Endothelial cell of umbilical vein (primary cell): ENCODE measurements around the gene STAB2. TPM values are rescaled to one million over a fixed set of nuclear protein-coding genes. Genes with fewer than 3 reads are reported as not detected.

Source experiments
- BruUV-seq: library from RNA; stranded (reverse); fragments of 400-500 nt; replicated peaks from 2 replicates; lab custom pipeline; 2021; lab: Mats Ljungman, UMichigan
- CTCF ChIA-PET: fragments of 300-600, 350-600 bp; sonication (Branson Sonifier 250); formaldehyde crosslinking; loops from one replicate; lab custom pipeline; 2021; ENCODE audit warnings: antibody characterized with exemption, inconsistent platforms; lab: Charles Lee
- POLR2A ChIA-PET: fragments of 300-600, 350-600 bp; sonication (Branson Sonifier 250); formaldehyde crosslinking; loops from one replicate; lab custom pipeline; 2021; ENCODE audit warnings: antibody characterized with exemption, inconsistent platforms; lab: Charles Lee
- DNase-seq: peaks from one replicate; pipeline ENCODE4 v3.0.0-alpha.2; 2011; ENCODE audit warnings: low read depth, low spot score
- FAIRE-seq: peaks from 2 replicates; lab custom pipeline; 2011; peaks lifted over from hg19 to GRCh38; lab: Jason Lieb, UNC
- H2AFZ ChIP-seq: 2 replicates; pipeline ENCODE4 v1.6.0; 2012; ENCODE audit warnings: low read depth, low read length, control low read depth, inconsistent platforms
- H3K27ac ChIP-seq: 2 replicates; pipeline ENCODE4 v1.5.1; 2011; ENCODE audit warnings: low read depth, mild to moderate bottlenecking, control low read depth, low read length, moderate library complexity; ENCODE audit not compliant: insufficient read depth
- H3K27me3 ChIP-seq, 2 experiments: 2 replicates each; pipeline versions ENCODE4 v1.6.0 to v1.6.1; 2011; ENCODE audit warnings: low read length in 2 of 2, mixed read lengths in 1 of 2; ENCODE audit not compliant: control insufficient read depth in 2 of 2, insufficient read depth in 2 of 2
- H3K36me3 ChIP-seq, 2 experiments: 2 replicates in 1 of 2; 3 replicates in 1 of 2; pipeline ENCODE4 v1.5.1; 2011; ENCODE audit warnings: low read length in 2 of 2, mild to moderate bottlenecking in 1 of 2, moderate library complexity in 1 of 2; ENCODE audit not compliant: control insufficient read depth in 2 of 2, insufficient read depth in 2 of 2; ENCODE audit errors: extremely low read depth in 1 of 2
- H3K4me1 ChIP-seq: 3 replicates; pipeline ENCODE4 v1.5.1; 2011; ENCODE audit warnings: mild to moderate bottlenecking, low read length; ENCODE audit not compliant: control insufficient read depth, insufficient read depth; ENCODE audit errors: extremely low read depth
- H3K4me2 ChIP-seq: 2 replicates; pipeline ENCODE4 v1.6.1; 2011; ENCODE audit warnings: low read length, control low read depth, mixed read lengths; ENCODE audit not compliant: insufficient read depth
- H3K4me3 ChIP-seq, 3 experiments: fragments of 200-600 bp in 1 of 3; sonication (generic), shearing (Covaris generic) in 1 of 3; replicated peaks in 1 of 3; 2 replicates each; pipeline ENCODE4 v1.5.1; 2011 to 2016; ENCODE audit warnings: control low read depth in 3 of 3, low read length in 3 of 3, mild to moderate bottlenecking in 2 of 3, inconsistent platforms in 1 of 3, low read depth in 1 of 3, moderate library complexity in 1 of 3; ENCODE audit not compliant: insufficient read depth in 1 of 3
- H3K79me2 ChIP-seq: 2 replicates; pipeline ENCODE4 v1.6.0; 2012; ENCODE audit warnings: low read length, inconsistent platforms; ENCODE audit not compliant: control insufficient read depth, insufficient read depth
- H3K9ac ChIP-seq: replicated peaks from 2 replicates; pipeline ENCODE3; 2011; ENCODE audit warnings: low read length, control low read depth; ENCODE audit not compliant: insufficient read depth; ENCODE audit errors: extremely low read depth
- H3K9me1 ChIP-seq: replicated peaks from 3 replicates; pipeline ENCODE4 v1.6.0; 2011; ENCODE audit warnings: mild to moderate bottlenecking, low read length; ENCODE audit not compliant: control insufficient read depth, insufficient read depth; ENCODE audit errors: extremely low read depth
- H3K9me3 ChIP-seq: replicated peaks from 2 replicates; pipeline ENCODE4 v1.5.1; 2012; ENCODE audit warnings: low read length, inconsistent platforms; ENCODE audit not compliant: control insufficient read depth, insufficient read depth
- H4K20me1 ChIP-seq: replicated peaks from 2 replicates; pipeline ENCODE3; 2011; ENCODE audit warnings: mild to moderate bottlenecking, low read length; ENCODE audit not compliant: control insufficient read depth, insufficient read depth; ENCODE audit errors: extremely low read depth
- EZH2 ChIP-seq: IDR thresholded peaks from 2 replicates; pipeline ENCODE4 v1.6.1; 2012; ENCODE audit warnings: borderline replicate concordance, low read depth, mild to moderate bottlenecking, moderate library complexity, low read length, inconsistent platforms; ENCODE audit not compliant: severe bottlenecking
- FOS ChIP-seq: IDR thresholded peaks from 2 replicates; pipeline ENCODE4 v1.6.1; 2011; ENCODE audit warnings: mild to moderate bottlenecking, low read length, moderate library complexity, borderline replicate concordance; ENCODE audit not compliant: insufficient read depth
- GATA2 ChIP-seq: IDR thresholded peaks from 2 replicates; pipeline ENCODE4 v1.7.0; 2011; ENCODE audit warnings: low read depth, mild to moderate bottlenecking, moderate library complexity, mixed read lengths, low read length; ENCODE audit not compliant: insufficient read length, insufficient read depth
- JUN ChIP-seq: IDR thresholded peaks from 2 replicates; pipeline ENCODE4 v1.6.1; 2011; ENCODE audit warnings: borderline replicate concordance, low read depth; ENCODE audit not compliant: insufficient read length, insufficient read depth
- MYC ChIP-seq: IDR thresholded peaks from one replicate; pipeline ENCODE4 v1.6.1; 2011; ENCODE audit warnings: mild to moderate bottlenecking, low read depth, low read length
- POLR2A ChIP-seq: IDR thresholded peaks from 2 replicates; pipeline ENCODE4 v1.6.1; 2012; ENCODE audit warnings: low read depth, mild to moderate bottlenecking, control low read depth, low read length
- dilution Hi-C: fragments of 300-500 bp; cut with MboI; formaldehyde crosslinking; loops from one replicate; pipeline ENCODE4 v1.15.0; 2019; ENCODE audit warnings: low sequenced_read_pairs; ENCODE audit not compliant: extremely low pct_ligation_motif_present
- intact Hi-C: fragments of 100-400 bp; cut with micrococcal nuclease; formaldehyde crosslinking; loops from one replicate; pipeline ENCODE4 v1.10.0; 2022
- polyA plus RNA-seq, 4 experiments: library from polyadenylated mRNA; depleted of rRNA in 3 of 4; stranded (reverse) in 3 of 4; unstranded in 1 of 4; fragments of >200 nt; gene quantifications; 2 replicates each; pipeline versions ENCODE4 v1.2.1 to v1.2.3, GENCODE V29; 2011 to 2012; ENCODE audit warnings: missing spikeins in 1 of 4
- total RNA-seq: library from RNA; stranded (reverse); gene quantifications from 2 replicates; pipeline ENCODE4 v1.2.3, GENCODE V29; 2021
- TF ChIP-seq, protein P1 (sequence below), 2 donors: IDR thresholded peaks; 1 replicate in 1 of 2; 2 replicates in 1 of 2; pipeline ENCODE4 v1.5.1; 2011; ENCODE audit warnings: low read length in 2 of 2, mild to moderate bottlenecking in 2 of 2, moderate library complexity in 2 of 2, control low read depth in 1 of 2, inconsistent platforms in 1 of 2, low read depth in 1 of 2; ENCODE audit not compliant: insufficient read depth in 1 of 2; ENCODE audit errors: extremely low read depth in 1 of 2
- TF ChIP-seq, protein P2 (sequence below): IDR thresholded peaks from 2 replicates; pipeline ENCODE4 v1.6.1; 2011; ENCODE audit not compliant: insufficient read depth, insufficient read length

STAB2 gene
- total and polyA plus RNA-seq, 2 donors (not counting 3 experiments of a cell fraction or from before 2014, with no cell fraction given) = 0.01 TPM; not detected in 1

DNA sequence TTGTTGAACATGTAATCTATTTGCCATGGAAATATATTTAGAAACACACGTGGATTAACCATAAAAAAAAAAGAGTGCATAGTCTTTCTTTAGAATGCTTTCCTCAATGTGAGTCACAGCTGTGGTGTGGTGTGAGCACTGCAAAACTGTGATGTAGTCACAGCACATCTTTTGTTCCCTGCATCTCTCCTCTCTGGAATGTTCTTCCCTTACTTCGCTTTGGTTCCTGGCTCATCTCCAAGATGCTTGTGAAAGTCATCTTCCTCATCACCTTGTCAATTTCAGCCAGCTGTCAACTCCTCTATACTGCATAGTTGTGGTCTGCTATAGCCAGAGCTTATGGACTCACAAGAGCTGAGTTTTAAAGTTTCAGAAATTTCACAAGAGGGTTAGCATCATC is 60.2 kb downstream of the STAB2 start:
- FAIRE-seq = no peak
- no peak overlapping the region for H3K4me2 ChIP-seq
- intact Hi-C loops = no loop called here

DNA sequence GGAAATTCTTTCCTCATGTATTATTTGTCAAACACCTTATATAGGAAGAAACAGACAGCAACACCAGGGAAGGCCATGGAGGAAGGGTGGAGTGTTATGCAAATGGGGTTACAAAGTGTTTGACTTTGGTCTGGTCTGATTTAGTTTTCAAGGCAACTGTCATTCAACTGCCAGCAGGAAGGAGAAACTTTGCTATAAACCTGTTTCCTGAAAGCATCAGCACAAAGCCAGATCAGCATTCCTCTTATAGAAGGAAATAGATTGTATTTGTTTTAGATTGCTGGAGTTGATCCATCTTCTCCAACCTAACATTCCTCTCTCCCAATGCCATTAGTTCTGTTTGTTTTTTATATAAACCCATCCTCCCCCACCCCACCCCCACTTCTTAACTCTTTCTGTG is 65.7 kb downstream of the STAB2 start:
- Histone ChIP-seq H3K9me1 (no peaks in the 10 kb centered on the region), H3K4me3 (no peak overlapping the region), H3K27ac (no peak overlapping the region), H4K20me1 (no peaks in the 10 kb centered on the region), H3K9me3 (no peaks in the 10 kb centered on the region), H3K4me2 (no peak overlapping the region), H3K27me3 (no peaks in the 10 kb centered on the region), H2AFZ (no peak overlapping the region), H3K4me1 (no peaks in the 10 kb centered on the region), H3K9ac (no peak overlapping the region), H3K79me2 (no peaks in the 10 kb centered on the region), H3K36me3 (no peaks in the 10 kb centered on the region)
- CTCF ChIA-PET = interaction anchor here (0.6 kb wide), 1 partner anchor 20 kb away, joined by 4 read pairs; no protein-coding TSS in a partner anchor
- POLR2A ChIA-PET = no interaction called here
- BruUV-seq = no TSS peak
- dilution Hi-C loops (no loop called here), intact Hi-C loops (no loop called here)
- TF ChIP-seq EZH2 = no peak
- no peak for TF ChIP-seq FOS
- no peak for TF ChIP-seq MYC
- TF ChIP-seq, protein P1, sequence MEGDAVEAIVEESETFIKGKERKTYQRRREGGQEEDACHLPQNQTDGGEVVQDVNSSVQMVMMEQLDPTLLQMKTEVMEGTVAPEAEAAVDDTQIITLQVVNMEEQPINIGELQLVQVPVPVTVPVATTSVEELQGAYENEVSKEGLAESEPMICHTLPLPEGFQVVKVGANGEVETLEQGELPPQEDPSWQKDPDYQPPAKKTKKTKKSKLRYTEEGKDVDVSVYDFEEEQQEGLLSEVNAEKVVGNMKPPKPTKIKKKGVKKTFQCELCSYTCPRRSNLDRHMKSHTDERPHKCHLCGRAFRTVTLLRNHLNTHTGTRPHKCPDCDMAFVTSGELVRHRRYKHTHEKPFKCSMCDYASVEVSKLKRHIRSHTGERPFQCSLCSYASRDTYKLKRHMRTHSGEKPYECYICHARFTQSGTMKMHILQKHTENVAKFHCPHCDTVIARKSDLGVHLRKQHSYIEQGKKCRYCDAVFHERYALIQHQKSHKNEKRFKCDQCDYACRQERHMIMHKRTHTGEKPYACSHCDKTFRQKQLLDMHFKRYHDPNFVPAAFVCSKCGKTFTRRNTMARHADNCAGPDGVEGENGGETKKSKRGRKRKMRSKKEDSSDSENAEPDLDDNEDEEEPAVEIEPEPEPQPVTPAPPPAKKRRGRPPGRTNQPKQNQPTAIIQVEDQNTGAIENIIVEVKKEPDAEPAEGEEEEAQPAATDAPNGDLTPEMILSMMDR (IDR thresholded peaks at IDR 0.05; ENCODE audit: extremely low read depth in 1 of 2, insufficient read depth in 1 of 2, low read depth in 1 of 2, low read length in 2 of 2) = no peak
- TF ChIP-seq GATA2 = no peak
- TF ChIP-seq, protein P2, sequence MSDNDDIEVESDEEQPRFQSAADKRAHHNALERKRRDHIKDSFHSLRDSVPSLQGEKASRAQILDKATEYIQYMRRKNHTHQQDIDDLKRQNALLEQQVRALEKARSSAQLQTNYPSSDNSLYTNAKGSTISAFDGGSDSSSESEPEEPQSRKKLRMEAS = no peak
- no peak for TF ChIP-seq POLR2A
- no peak for TF ChIP-seq JUN
- FAIRE-seq (no peak), DNase-seq (peak; percentile 37)

More for the DNA sequence above, 60.2 kb downstream of the STAB2 start:
- Histone ChIP-seq H3K9me1 (no peaks in the 10 kb centered on the region), H3K27me3 (no peaks in the 10 kb centered on the region), H3K27ac (no peak overlapping the region), H3K79me2 (no peaks in the 10 kb centered on the region), H3K4me3 (no peak overlapping the region), H3K9ac (no peak overlapping the region), H2AFZ (no peak overlapping the region), H3K9me3 (no peaks in the 10 kb centered on the region), H3K36me3 (no peaks in the 10 kb centered on the region), H4K20me1 (no peaks in the 10 kb centered on the region), H3K4me1 (no peaks in the 10 kb centered on the region)
- dilution Hi-C loops = no loop called here
- DNase-seq = peak; percentile 22
- BruUV-seq = no TSS peak
- peak; percentile 26 for TF ChIP-seq FOS
- TF ChIP-seq, protein P1 (IDR thresholded peaks at IDR 0.05; ENCODE audit: extremely low read depth in 1 of 2, insufficient read depth in 1 of 2, low read depth in 1 of 2, low read length in 2 of 2) = no peak
- ChIA-PET POLR2A (no interaction called here), CTCF (no interaction called here)
